NCI-H1436 (cell line): Measurements from ENCODE around the gene NTF3.

Source experiments
- DNase-seq: peaks from one replicate; lab custom pipeline; 2025; lab: John Stamatoyannopoulos, UW

NTF3 gene

GRCh38 chr12:5487948-5488625 is 56.2 kb downstream of the NTF3 start:
- no peak for DNase-seq

DNA sequence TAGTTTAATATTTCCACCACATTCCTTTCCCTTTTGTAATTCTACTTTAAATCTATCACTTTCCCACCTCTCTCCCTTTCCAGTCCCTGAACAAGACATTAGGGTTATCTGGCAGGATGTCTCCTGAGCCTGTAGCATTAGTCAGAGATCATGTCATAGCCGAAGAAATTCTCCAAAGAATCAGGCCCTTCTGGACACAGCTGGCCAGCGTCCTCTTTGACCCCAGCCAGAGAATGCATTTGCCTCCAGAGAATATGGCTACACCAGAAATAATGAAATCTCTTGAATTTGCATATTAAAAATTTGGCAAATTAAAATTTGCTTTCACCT is 56.7 kb downstream of the NTF3 start:
- no peak for DNase-seq

- DNase-seq: no peak
These were observed 57.1 kb downstream of the NTF3 start for GRCh38 chr12:5489017-5489416.

DNA sequence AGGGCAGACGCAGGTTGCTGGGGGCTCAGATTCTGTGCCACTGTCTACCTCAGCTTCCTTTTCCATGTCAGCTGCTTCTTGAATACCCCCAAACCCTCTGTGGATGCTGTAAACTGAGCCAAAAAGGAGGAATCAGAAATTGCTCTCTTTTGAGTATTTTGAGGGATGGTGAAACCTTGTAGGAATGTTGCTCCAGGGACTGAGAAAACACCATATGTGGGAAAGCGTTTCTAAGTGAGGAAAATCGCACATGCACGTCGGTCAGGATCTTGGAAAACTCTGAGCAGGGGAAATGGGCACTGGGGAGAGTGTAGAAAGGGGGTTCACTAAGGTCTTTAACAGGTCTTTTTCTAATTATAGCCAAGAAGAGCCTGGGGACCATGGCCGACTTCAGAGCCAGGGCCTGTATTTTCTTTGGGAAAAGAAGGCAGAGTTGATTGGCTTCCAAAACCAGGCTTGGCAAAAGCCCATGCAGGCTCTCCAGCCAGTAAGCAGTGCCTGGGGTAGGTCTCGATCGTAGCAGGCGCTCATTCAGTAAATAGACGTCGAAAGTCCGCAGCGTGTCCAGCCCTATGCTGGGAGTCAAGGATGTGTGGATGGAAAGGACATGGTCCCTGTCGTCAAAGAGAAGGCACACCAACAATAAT is 58.0 kb downstream of the NTF3 start:
- no peak for DNase-seq

DNA sequence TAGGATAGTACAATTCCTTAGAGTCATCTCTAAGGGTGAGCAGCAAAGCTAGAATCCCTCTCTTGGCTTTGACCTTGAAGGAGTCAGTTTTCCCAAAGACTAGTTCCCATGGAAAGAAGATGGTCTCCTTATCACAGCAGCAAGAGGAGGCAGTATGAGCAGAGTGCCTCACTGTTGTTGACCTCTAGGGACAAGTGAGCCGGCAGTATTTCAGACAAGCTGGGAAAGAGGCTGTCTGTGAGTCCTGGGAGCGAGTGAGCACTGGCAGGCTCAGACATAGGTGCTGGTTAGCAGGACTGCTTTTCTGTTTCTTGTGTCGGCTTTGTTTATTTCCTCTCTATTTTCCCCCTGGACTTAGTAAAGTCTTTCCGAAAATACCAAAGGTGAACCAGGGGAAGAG is 60.7 kb downstream of the NTF3 start:
- DNase-seq: no peak

GRCh38 chr12:5493018-5493417 is 61.1 kb downstream of the NTF3 start:
- no peak for DNase-seq

DNA sequence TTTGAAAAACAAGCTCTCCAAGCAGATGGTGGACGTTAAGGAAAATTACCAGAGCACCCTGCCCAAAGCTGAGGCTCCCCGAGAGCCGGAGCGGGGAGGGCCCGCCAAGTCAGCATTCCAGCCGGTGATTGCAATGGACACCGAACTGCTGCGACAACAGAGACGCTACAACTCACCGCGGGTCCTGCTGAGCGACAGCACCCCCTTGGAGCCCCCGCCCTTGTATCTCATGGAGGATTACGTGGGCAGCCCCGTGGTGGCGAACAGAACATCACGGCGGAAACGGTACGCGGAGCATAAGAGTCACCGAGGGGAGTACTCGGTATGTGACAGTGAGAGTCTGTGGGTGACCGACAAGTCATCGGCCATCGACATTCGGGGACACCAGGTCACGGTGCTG is 62.4 kb downstream of the NTF3 start:
- DNase-seq: no peak

DNA sequence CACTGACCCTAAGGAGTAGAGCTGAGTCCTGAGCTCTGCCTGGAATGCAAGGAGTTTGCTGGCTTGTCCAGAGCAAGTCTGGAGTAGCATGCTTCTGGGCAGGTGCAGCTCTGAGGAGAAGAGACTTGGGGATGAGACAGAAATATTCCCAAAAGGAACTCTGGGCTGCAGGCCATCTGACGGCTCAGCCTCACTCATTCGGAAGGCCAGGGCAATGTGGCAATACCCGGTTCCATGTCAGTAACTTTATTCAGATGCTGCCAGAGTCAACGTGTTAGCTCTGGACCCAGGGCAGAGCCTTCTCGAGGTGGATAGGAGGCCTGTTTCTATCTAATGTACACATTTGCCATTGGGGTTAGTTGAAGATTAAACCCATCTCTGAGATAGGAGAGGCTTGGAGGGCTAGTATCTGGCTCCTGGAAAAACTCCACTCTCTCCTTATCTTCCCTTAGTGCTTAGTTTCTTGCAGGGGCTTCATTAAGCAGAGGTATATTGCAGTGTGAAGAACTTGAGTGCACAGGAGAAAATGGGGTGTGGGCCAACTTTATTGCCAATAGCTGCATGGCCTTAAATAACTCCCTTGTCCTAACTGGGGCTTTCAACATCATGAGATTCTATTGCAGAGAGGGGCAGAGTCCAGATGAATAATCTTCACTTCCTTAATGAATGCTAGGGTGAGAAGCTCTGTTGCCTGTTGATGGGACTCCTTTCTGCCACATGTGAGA is 65.6 kb downstream of the NTF3 start:
- DNase-seq: no peak

GRCh38 chr12:5498076-5498475 is 66.2 kb downstream of the NTF3 start:
- DNase-seq: no peak

DNA sequence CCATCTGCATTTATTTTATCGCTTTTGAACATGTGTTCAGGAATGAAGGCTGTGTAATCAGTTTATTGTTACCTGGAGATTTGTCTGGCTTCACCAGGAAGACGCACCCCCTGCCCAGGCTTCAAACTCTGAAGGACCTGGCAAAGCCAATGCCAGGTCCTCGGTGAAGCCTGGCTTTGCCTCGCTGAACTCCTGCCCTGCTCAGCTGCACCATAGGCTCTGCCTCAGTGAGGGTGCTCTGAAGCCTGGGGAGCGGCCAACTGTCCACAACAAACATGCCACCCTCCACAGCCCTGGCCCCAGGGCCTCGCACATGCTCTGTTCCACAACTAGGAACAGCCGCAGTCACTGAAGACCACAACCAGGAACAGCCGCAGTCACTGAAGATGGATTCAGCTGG is 66.9 kb downstream of the NTF3 start:
- no peak for DNase-seq

- DNase-seq: no peak
These were observed 67.8 kb downstream of the NTF3 start for GRCh38 chr12:5499566-5500330.

DNA sequence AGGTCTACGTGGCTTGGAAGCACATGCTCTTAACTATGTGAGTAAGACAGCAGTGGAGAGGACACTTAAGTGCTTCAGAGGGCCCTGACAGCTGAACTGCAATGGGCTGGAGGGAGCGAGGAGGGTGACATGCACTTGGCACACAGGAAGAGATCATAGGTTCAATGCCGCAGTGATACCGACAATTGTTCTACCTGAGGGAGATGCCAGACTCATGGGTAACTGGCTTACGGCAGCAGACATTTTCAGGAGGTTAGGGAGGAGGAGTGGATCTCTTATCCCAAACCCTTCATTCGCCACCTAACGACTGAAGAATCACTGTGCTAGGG is 68.4 kb downstream of the NTF3 start:
- DNase-seq: no peak

DNA sequence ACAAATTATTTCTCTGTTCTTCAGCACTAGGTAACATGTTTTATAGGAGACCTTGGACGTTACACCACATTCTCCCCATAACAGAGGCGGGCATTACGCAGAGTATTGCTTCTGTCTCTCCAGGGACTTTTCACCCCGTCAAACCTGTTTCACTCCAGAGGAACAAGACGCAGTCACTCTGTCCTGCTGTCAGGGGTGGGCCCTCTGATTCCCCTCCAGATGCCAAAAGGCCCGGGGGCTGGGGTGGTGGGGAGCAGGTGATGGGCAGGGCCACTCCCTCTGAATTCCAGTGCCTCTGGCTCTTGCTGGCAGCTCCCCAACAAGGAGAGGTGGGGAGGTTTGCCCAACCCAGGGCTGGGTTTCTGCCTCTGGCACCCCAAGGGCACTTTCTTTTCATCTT is 71.9 kb downstream of the NTF3 start:
- no peak for DNase-seq

DNA sequence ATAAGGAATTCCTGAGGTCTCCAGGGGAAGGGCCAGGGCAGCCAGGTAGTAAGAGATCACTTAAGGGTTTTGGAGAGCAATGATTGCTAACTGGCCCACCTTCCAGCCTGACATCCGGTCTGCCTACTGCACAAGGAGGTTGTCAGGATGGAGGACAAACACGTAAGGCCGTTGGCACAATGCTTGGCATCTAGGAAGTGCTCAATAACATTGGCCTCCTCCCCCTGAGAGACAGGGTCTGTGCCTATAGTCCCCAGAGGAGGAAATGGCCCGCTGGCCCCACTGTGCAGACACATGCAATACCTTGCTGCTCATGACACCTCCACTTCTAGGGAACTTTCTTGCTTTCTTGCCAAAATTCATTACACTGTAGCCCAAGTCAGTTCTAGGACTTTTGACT is 73.2 kb downstream of the NTF3 start:
- no peak for DNase-seq

DNA sequence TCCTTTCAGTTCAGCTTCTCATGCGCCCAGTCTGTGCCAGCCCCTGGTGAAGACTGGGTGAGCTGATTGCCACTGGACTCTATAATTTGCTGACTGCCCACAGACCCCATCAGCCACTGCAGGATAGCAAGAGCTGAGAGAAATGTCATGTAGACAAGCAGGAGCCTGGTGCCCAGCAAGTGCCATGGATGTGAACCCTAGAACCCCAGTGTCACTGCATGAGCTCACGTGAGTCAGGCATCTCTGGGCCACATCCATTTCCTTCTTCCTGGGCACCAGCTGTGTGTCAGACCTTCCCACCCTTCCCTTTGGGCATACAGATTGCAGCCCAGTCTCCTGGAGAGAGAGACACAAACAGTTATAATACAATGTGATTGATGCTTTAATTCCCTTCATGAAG is 73.8 kb downstream of the NTF3 start:
- DNase-seq: no peak

GRCh38 chr12:5506295-5506694 is 74.4 kb downstream of the NTF3 start:
- no peak for DNase-seq

DNA sequence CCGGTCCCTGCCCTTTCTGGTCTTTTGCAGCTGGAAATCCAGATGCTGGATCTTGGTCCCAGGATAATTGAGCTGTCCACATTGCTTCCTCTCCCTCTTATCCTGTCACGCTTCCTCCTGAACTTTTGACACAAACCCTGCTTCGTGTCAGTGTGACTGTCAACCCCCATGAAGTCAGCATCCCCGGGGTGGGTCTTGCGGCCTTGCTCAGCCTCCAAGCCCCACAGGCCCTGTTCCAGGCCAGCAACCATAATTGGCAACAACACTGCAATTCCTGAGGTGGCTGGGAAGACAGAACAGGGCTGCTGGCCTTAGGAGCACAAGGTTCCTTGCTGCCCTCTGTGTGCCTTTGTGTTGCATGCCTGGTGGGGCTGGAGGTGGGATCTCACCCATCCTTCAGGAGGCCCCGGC is 74.9 kb downstream of the NTF3 start:
- DNase-seq: no peak

- DNase-seq: no peak
These were observed 75.6 kb downstream of the NTF3 start for GRCh38 chr12:5507401-5507935.

DNA sequence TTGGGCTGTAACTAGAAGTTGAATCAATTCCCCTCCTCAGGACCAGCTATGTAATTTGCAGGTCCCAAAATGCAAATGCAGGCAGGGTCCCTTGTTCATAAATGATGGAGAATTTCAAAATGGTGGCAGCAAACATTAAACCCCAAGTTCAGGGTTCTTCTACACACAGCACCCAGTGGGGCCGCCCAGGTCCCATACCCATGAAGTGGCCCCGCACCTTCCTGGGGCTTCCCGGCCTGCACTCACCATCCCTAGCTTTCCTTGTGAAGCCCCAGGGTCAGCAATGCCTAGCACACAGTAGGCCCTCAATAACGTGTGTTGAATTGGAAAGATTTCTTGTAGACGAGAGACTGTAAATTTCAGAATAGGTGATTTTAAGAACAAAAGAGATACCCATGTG is 76.0 kb downstream of the NTF3 start:
- no peak for DNase-seq

- DNase-seq: no peak
These were observed 77.2 kb downstream of the NTF3 start for GRCh38 chr12:5509102-5509501.

- DNase-seq: no peak
These were observed 77.6 kb downstream of the NTF3 start for GRCh38 chr12:5509557-5509956.

- DNase-seq: no peak
These were observed 78.4 kb downstream of the NTF3 start for GRCh38 chr12:5510251-5510805.
